ENCODE measurements around the gene NFATC1. TPM values are rescaled to one million over a fixed set of nuclear protein-coding genes. Genes with fewer than 3 reads are reported as not detected.

The NFATC1 gene
- polyA plus RNA-seq, 1 donor from 2014 or later, result 0.37 TPM

DNA sequence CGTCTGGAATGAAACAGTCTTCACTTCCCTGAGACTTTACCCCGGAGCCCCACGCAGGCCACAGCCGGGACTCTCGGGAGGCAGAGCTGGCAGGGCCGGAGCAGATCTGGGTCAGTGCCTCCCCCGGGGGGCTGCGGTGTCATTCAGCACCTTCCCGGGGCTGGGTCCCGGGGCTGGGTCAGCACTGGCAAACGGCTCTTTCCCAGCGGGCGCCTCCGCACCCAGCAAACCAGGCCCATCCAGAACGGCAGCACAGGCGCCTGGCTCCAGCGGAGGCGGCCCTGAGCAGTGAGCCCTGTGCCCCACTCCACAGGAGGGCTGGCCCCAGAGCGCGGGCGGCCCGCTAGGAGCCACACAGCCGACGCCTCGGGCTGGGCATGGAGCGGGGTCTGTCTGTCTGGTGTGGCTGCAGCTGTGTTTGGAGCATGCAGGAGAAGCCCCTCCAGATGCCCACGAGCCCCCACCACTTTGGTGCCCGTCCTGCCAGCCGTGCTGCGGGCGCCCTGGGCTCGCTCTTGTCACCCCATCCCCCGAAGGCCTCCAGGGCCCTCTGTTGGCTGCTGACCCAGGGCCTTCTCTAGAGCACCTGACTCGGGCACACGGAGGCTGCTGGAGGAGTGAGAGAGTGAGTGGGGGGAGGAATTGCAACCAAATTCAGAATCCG lies 151.8 kb downstream of the NFATC1 start:
- H3K4me2 ChIP-seq (ENCODE audit: low read length), result no peak overlapping the region
- H2AFZ ChIP-seq (ENCODE audit: low read depth, low read length), result no peak overlapping the region
- no peaks in the 10 kb centered on the region for H3F3A ChIP-seq (ENCODE audit: insufficient read depth, low read length, poor library complexity, severe bottlenecking)
- no peak overlapping the region for H3K9ac ChIP-seq (ENCODE audit: low read length)
- no peak for TF ChIP-seq RAD21 (conservative IDR thresholded peaks at IDR 0.05)
- no peak for TF ChIP-seq MXI1 (conservative IDR thresholded peaks at IDR 0.05; ENCODE audit: poor library complexity, severe bottlenecking)
- TF ChIP-seq, protein P1, sequence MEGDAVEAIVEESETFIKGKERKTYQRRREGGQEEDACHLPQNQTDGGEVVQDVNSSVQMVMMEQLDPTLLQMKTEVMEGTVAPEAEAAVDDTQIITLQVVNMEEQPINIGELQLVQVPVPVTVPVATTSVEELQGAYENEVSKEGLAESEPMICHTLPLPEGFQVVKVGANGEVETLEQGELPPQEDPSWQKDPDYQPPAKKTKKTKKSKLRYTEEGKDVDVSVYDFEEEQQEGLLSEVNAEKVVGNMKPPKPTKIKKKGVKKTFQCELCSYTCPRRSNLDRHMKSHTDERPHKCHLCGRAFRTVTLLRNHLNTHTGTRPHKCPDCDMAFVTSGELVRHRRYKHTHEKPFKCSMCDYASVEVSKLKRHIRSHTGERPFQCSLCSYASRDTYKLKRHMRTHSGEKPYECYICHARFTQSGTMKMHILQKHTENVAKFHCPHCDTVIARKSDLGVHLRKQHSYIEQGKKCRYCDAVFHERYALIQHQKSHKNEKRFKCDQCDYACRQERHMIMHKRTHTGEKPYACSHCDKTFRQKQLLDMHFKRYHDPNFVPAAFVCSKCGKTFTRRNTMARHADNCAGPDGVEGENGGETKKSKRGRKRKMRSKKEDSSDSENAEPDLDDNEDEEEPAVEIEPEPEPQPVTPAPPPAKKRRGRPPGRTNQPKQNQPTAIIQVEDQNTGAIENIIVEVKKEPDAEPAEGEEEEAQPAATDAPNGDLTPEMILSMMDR (IDR thresholded peaks at IDR 0.05; ENCODE audit: poor library complexity, severe bottlenecking), result no peak
- TF ChIP-seq SMC3 (conservative IDR thresholded peaks at IDR 0.05; ENCODE audit: poor library complexity), result no peak
- TF ChIP-seq EP300 (conservative IDR thresholded peaks at IDR 0.05; ENCODE audit: poor library complexity, severe bottlenecking), result no peak
- TF ChIP-seq POLR2AphosphoS5 (IDR thresholded peaks at IDR 0.05), result no peak
- no peak for TF ChIP-seq EZH2 (IDR thresholded peaks at IDR 0.05; ENCODE audit: borderline replicate concordance, insufficient read depth, low read length, poor library complexity, severe bottlenecking)
- TF ChIP-seq TAF1 (IDR thresholded peaks at IDR 0.05; ENCODE audit: low read depth), result no peak
- TF ChIP-seq, protein P2, sequence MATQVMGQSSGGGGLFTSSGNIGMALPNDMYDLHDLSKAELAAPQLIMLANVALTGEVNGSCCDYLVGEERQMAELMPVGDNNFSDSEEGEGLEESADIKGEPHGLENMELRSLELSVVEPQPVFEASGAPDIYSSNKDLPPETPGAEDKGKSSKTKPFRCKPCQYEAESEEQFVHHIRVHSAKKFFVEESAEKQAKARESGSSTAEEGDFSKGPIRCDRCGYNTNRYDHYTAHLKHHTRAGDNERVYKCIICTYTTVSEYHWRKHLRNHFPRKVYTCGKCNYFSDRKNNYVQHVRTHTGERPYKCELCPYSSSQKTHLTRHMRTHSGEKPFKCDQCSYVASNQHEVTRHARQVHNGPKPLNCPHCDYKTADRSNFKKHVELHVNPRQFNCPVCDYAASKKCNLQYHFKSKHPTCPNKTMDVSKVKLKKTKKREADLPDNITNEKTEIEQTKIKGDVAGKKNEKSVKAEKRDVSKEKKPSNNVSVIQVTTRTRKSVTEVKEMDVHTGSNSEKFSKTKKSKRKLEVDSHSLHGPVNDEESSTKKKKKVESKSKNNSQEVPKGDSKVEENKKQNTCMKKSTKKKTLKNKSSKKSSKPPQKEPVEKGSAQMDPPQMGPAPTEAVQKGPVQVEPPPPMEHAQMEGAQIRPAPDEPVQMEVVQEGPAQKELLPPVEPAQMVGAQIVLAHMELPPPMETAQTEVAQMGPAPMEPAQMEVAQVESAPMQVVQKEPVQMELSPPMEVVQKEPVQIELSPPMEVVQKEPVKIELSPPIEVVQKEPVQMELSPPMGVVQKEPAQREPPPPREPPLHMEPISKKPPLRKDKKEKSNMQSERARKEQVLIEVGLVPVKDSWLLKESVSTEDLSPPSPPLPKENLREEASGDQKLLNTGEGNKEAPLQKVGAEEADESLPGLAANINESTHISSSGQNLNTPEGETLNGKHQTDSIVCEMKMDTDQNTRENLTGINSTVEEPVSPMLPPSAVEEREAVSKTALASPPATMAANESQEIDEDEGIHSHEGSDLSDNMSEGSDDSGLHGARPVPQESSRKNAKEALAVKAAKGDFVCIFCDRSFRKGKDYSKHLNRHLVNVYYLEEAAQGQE (IDR thresholded peaks at IDR 0.05; ENCODE audit: borderline replicate concordance), result no peak
- no peaks in the 10 kb centered on the region for H3K27me3 ChIP-seq (ENCODE audit: insufficient read depth, low read depth, low read length)
- H3K36me3 ChIP-seq (ENCODE audit: insufficient read depth, low read length), result no peaks in the 10 kb centered on the region
- no peak overlapping the region for H3K27ac ChIP-seq (ENCODE audit: low read length)
- no peaks in the 10 kb centered on the region for H3K9me2 ChIP-seq (ENCODE audit: insufficient read depth, low read length)
- H3K79me2 ChIP-seq (replicated peaks; ENCODE audit: insufficient read depth, low read length), result no peaks in the 10 kb centered on the region
- no peaks in the 10 kb centered on the region for H4K20me1 ChIP-seq (ENCODE audit: insufficient read depth)
- H3K9me3 ChIP-seq (ENCODE audit: low read length), result no peaks in the 10 kb centered on the region
- no peak overlapping the region for H3K4me3 ChIP-seq (ENCODE audit: low read length)

DNA sequence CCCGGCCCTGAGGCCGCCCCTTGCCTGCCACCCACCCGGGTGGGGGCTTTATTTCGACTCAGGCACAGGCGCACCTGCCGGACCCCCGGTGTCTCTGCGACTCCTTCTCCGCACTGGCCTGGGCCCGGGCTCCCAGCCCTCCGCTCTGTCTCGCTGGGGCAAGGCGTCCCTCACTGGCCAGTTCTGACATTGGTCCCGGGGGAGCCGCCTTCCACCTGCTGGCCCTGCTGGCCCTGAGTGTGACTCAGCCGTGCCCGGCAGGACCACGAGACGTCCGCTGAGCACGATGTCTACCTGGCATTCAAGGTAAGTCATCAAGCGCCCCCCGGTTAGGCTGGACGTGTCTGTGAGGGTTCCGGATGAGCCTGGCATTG lies 152.3 kb downstream of the NFATC1 start:
- Histone ChIP-seq H3K4me2 (ENCODE audit: low read length) (no peak overlapping the region), H3K36me3 (ENCODE audit: insufficient read depth, low read length) (no peaks in the 10 kb centered on the region), H3F3A (ENCODE audit: insufficient read depth, low read length, poor library complexity, severe bottlenecking) (no peaks in the 10 kb centered on the region), H3K9me3 (ENCODE audit: low read length) (no peaks in the 10 kb centered on the region), H3K4me3 (ENCODE audit: low read length) (no peak overlapping the region), H2AFZ (ENCODE audit: low read depth, low read length) (no peak overlapping the region), H4K20me1 (ENCODE audit: insufficient read depth) (no peaks in the 10 kb centered on the region), H3K79me2 (replicated peaks; ENCODE audit: insufficient read depth, low read length) (no peaks in the 10 kb centered on the region), H3K27ac (ENCODE audit: low read length) (no peak overlapping the region), H3K9me2 (ENCODE audit: insufficient read depth, low read length) (no peaks in the 10 kb centered on the region), H3K27me3 (ENCODE audit: insufficient read depth, low read depth, low read length) (no peaks in the 10 kb centered on the region), H3K9ac (ENCODE audit: low read length) (no peak overlapping the region)
- TF ChIP-seq MXI1 (conservative IDR thresholded peaks at IDR 0.05; ENCODE audit: poor library complexity, severe bottlenecking), result no peak
- TF ChIP-seq, protein P2 (IDR thresholded peaks at IDR 0.05; ENCODE audit: borderline replicate concordance), result no peak
- no peak for TF ChIP-seq EZH2 (IDR thresholded peaks at IDR 0.05; ENCODE audit: borderline replicate concordance, insufficient read depth, low read length, poor library complexity, severe bottlenecking)
- no peak for TF ChIP-seq SMC3 (conservative IDR thresholded peaks at IDR 0.05; ENCODE audit: poor library complexity)
- TF ChIP-seq EP300 (conservative IDR thresholded peaks at IDR 0.05; ENCODE audit: poor library complexity, severe bottlenecking), result no peak
